GM12878 (cell line): ENCODE measurements around the gene CORO2B. TPM values are rescaled to one million over a fixed set of nuclear protein-coding genes. Genes with fewer than 3 reads are reported as not detected.

Experiments used
- ATAC-seq: fragments of 200-7000 bp; cut with Tn5 transposase; 3 replicates; pipeline ENCODE4 v1.9.1; 2020; ENCODE audit warnings: mild to moderate bottlenecking, moderate library complexity
- BruUV-seq: library from RNA; stranded (reverse); fragments of 400-500 nt; replicated peaks from 2 replicates; lab custom pipeline; 2021; lab: Mats Ljungman, UMichigan
- CTCF ChIA-PET: fragments of 300-600 bp; sonication (Branson Sonifier 250); formaldehyde crosslinking; extraction: SDS; loops from one replicate; lab custom pipeline; 2021; ENCODE audit warnings: inconsistent platforms; lab: Yijun Ruan, JAX
- POLR2A ChIA-PET: fragments of 350-600 bp; formaldehyde crosslinking; extraction: SDS; loops from one replicate; lab custom pipeline; 2021; ENCODE audit warnings: inconsistent platforms; lab: Charles Lee
- RAD21 ChIA-PET: fragments of 300-600 bp; sonication (Branson Sonifier 250); formaldehyde crosslinking; loops from one replicate; lab custom pipeline; 2023; ENCODE audit warnings: antibody characterized with exemption; ENCODE audit not compliant: unreplicated experiment; lab: Charles Lee
- SMC1A ChIA-PET: fragments of 300-600 bp; sonication (Branson Sonifier 250); formaldehyde crosslinking; loops from one replicate; lab custom pipeline; 2023; ENCODE audit not compliant: unreplicated experiment, uncharacterized antibody; lab: Charles Lee
- DNase-seq: peaks from one replicate; pipeline ENCODE4 v3.0.0-alpha.2; 2011; ENCODE audit warnings: low read depth, low spot score
- FAIRE-seq: peaks from 3 replicates; lab custom pipeline; 2011; peaks lifted over from hg19 to GRCh38; lab: Jason Lieb, UNC
- H2AFZ ChIP-seq: 2 replicates; pipeline ENCODE4 v1.6.0; 2011; ENCODE audit warnings: low read depth, low read length, control low read depth; ENCODE audit not compliant: control insufficient read depth
- H3K27ac ChIP-seq: 2 replicates; pipeline ENCODE4 v1.5.1; 2011; ENCODE audit warnings: control low read depth; ENCODE audit not compliant: control insufficient read depth, insufficient read depth
- H3K27me3 ChIP-seq, 2 experiments: replicated peaks in 1 of 2; 2 replicates each; pipeline versions ENCODE4 v1.6.0 to v1.6.1; 2011; ENCODE audit warnings: low read length in 1 of 2; ENCODE audit not compliant: control insufficient read depth in 2 of 2, insufficient read depth in 2 of 2
- H3K36me3 ChIP-seq, 2 experiments: 2 replicates each; pipeline ENCODE4 v1.5.1; 2011; ENCODE audit warnings: low read length in 1 of 2; ENCODE audit not compliant: control insufficient read depth in 2 of 2, insufficient read depth in 2 of 2
- H3K4me1 ChIP-seq: 2 replicates; pipeline ENCODE4 v1.6.1; 2011; ENCODE audit warnings: mild to moderate bottlenecking, low read length, moderate library complexity, mixed read lengths; ENCODE audit not compliant: control insufficient read depth, insufficient read depth
- H3K4me2 ChIP-seq: 2 replicates; pipeline ENCODE4 v1.6.0; 2011; ENCODE audit warnings: control low read depth; ENCODE audit not compliant: control insufficient read depth, insufficient read depth
- H3K4me3 ChIP-seq: fragments of 200-600 bp; sonication (generic); 2 replicates; pipeline ENCODE4 v1.5.1; 2016
- H3K79me2 ChIP-seq: 2 replicates; pipeline ENCODE4 v1.6.0; 2011; ENCODE audit warnings: low read length; ENCODE audit not compliant: control insufficient read depth, insufficient read depth
- H3K9ac ChIP-seq: 2 replicates; pipeline ENCODE4 v1.8.0; 2011; ENCODE audit warnings: low read length, control low read depth, mixed read lengths; ENCODE audit not compliant: control insufficient read depth, insufficient read depth
- H3K9me3 ChIP-seq: replicated peaks from 3 replicates; pipeline ENCODE4 v1.5.1; 2011; ENCODE audit warnings: mild to moderate bottlenecking, low read length; ENCODE audit not compliant: control insufficient read depth, insufficient read depth
- H4K20me1 ChIP-seq: 2 replicates; pipeline ENCODE4 v1.6.0; 2011; ENCODE audit not compliant: control insufficient read depth, insufficient read depth
- E2F8 ChIP-seq: fragments of 450-650 bp; IDR thresholded peaks from 2 replicates; pipeline ENCODE4 v1.6.1; 2018; ENCODE audit warnings: mild to moderate bottlenecking, low read depth, moderate library complexity; ENCODE audit not compliant: partially characterized antibody
- ELK1 ChIP-seq: IDR thresholded peaks from 2 replicates; pipeline ENCODE4 v1.6.1; 2012; ENCODE audit warnings: low read depth, low read length, improper control_type of control experiment
- FOXM1 ChIP-seq: IDR thresholded peaks from 2 replicates; pipeline ENCODE4 v1.6.1; 2012; ENCODE audit warnings: low read depth, mild to moderate bottlenecking, inconsistent platforms, low read length, moderate library complexity
- POLR2A ChIP-seq: IDR thresholded peaks from 2 replicates; pipeline ENCODE4 v1.6.1; 2011; ENCODE audit warnings: low read depth, mild to moderate bottlenecking, low read length
- REST ChIP-seq: IDR thresholded peaks from 2 replicates; pipeline ENCODE4 v1.6.1; 2012; ENCODE audit warnings: mild to moderate bottlenecking, low read depth, low read length
- RUNX3 ChIP-seq: IDR thresholded peaks from 2 replicates; pipeline ENCODE4 v1.6.1; 2012; ENCODE audit warnings: low read length, inconsistent platforms
- ZNF207 ChIP-seq: fragments of 450-650 bp; IDR thresholded peaks from 2 replicates; pipeline ENCODE4 v1.6.1; 2014; ENCODE audit warnings: antibody characterized with exemption, mild to moderate bottlenecking, borderline replicate concordance
- ZSCAN29 ChIP-seq: fragments of 450-650 bp; IDR thresholded peaks from 2 replicates; pipeline ENCODE4 v1.6.1; 2017; ENCODE audit warnings: mild to moderate bottlenecking, moderate library complexity
- WGBS: methylation state at CpG from one replicate; pipeline ENCODE4 v1.1.6; 2016; ENCODE audit warnings: low lambda C conversion rate; ENCODE audit not compliant: insufficient replicate concordance, insufficient coverage; ENCODE audit errors: missing lambda C conversion rate; 5-methylcytosine and 5-hydroxymethylcytosine counted together
- in situ Hi-C: fragments of 300-500 bp; cut with MboI; formaldehyde crosslinking; loops from 9 replicates; pipeline ENCODE4 v1.14.3; 2018; ENCODE audit warnings: mixed read lengths
- intact Hi-C: fragments of 100-400 bp; cut with micrococcal nuclease; formaldehyde crosslinking; loops from one replicate; pipeline ENCODE4 v1.14.2; 2022; ENCODE audit not compliant: unreplicated experiment
- polyA plus RNA-seq, 11 experiments: library from polyadenylated mRNA; depleted of rRNA in 4 of 11; unstranded in 6 of 11; stranded (reverse) in 5 of 11; fragments of >200 nt; fragmentation: Nextera tagmentation in 4 of 11; fragmentation: Illumina TruSeq in 1 of 11; extraction: Ambion mirVana in 4 of 11; extraction: Trizol in 1 of 11; gene quantifications; 1 replicate in 1 of 11; 2 replicates in 10 of 11; pipeline versions ENCODE4 v1.2.1 to v1.2.3, GENCODE V29; 2011 to 2016; ENCODE audit warnings: inconsistent platforms in 2 of 11, missing spikeins in 2 of 11, low read depth in 1 of 11
- total RNA-seq, 4 experiments: library from RNA; depleted of rRNA in 3 of 4; stranded (reverse); fragments of >200 nt in 3 of 4; fragmentation: Illumina TruSeq in 1 of 4; extraction: Trizol in 1 of 4; gene quantifications; 2 replicates each; pipeline versions ENCODE4 v1.2.1 to v1.2.3, GENCODE V29; 2013 to 2021
- TF ChIP-seq, protein P1 (sequence below): fragments of 450-650 bp; formaldehyde crosslinking; IDR thresholded peaks from 2 replicates; pipeline ENCODE4 v1.4.0; 2020; ENCODE audit warnings: mild to moderate bottlenecking, moderate library complexity

Gene CORO2B
- total and polyA plus RNA-seq, 10 of the 15 experiments (the other 5 are each of a cell fraction or from before 2014, with no cell fraction given): 0.05 to 0.73 (median 0.13) TPM; not detected in 4

DNA sequence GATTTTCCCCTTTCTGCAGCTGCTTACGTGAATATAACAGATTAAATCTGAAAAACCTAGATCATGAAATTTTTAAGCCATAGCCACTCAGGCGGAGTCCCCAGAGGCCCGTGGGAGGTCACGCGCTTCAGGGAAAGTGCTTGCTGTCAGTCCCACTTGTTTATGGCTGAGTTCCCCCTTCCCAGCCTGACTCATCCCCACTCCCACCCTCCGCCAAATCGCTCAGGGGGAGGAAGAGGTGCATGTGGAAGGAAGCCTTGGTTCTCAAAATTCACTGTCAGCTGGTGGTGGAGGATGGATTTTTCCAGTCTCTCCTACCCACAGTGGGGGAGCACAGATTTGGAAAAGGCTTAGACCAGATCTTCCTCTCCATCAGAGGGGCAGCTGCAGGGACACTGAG lies 67.4 kb downstream of the CORO2B start:
- no peak overlapping the region for H3K27ac ChIP-seq
- in situ Hi-C loops: no loop called here
- no peak for DNase-seq
- FAIRE-seq: no peak
- 2% methylated on average over 7 of the region's 7 CpGs for WGBS
- H3K4me2 ChIP-seq: no peak overlapping the region
- intact Hi-C loops: no loop called here
- POLR2A ChIA-PET: interaction anchor here (0.5 to 0.6 kb wide), 2 partner anchors 21 to 106 kb away, joined by 3 read pairs; no protein-coding TSS in a partner anchor
- no peak overlapping the region for H3K4me3 ChIP-seq
- H3K4me1 ChIP-seq: no peaks in the 10 kb centered on the region
- BruUV-seq: no TSS peak
- H2AFZ ChIP-seq: no peak overlapping the region
- H4K20me1 ChIP-seq: no peaks in the 10 kb centered on the region
- CTCF ChIA-PET: interaction anchor here (0.7 kb wide), 1 partner anchor 946 kb away, joined by 4 read pairs; no protein-coding TSS in a partner anchor
- no peaks in the 10 kb centered on the region for H3K79me2 ChIP-seq
- RAD21 ChIA-PET: no interaction called here
- SMC1A ChIA-PET: no interaction called here
- no peaks in the 10 kb centered on the region for H3K36me3 ChIP-seq
- H3K27me3 ChIP-seq: peaks cover 0 to 7% of the 10 kb centered on the region in 2 experiments; a peak in 2 of 4 replicates
- H3K9me3 ChIP-seq: no peaks in the 10 kb centered on the region
- ATAC-seq: no peak
- H3K9ac ChIP-seq: no peak overlapping the region
- TF ChIP-seq POLR2A: no peak
- no peak for TF ChIP-seq E2F8
- no peak for TF ChIP-seq ZNF207
- TF ChIP-seq RUNX3: no peak
- TF ChIP-seq REST: no peak
- TF ChIP-seq, protein P1, sequence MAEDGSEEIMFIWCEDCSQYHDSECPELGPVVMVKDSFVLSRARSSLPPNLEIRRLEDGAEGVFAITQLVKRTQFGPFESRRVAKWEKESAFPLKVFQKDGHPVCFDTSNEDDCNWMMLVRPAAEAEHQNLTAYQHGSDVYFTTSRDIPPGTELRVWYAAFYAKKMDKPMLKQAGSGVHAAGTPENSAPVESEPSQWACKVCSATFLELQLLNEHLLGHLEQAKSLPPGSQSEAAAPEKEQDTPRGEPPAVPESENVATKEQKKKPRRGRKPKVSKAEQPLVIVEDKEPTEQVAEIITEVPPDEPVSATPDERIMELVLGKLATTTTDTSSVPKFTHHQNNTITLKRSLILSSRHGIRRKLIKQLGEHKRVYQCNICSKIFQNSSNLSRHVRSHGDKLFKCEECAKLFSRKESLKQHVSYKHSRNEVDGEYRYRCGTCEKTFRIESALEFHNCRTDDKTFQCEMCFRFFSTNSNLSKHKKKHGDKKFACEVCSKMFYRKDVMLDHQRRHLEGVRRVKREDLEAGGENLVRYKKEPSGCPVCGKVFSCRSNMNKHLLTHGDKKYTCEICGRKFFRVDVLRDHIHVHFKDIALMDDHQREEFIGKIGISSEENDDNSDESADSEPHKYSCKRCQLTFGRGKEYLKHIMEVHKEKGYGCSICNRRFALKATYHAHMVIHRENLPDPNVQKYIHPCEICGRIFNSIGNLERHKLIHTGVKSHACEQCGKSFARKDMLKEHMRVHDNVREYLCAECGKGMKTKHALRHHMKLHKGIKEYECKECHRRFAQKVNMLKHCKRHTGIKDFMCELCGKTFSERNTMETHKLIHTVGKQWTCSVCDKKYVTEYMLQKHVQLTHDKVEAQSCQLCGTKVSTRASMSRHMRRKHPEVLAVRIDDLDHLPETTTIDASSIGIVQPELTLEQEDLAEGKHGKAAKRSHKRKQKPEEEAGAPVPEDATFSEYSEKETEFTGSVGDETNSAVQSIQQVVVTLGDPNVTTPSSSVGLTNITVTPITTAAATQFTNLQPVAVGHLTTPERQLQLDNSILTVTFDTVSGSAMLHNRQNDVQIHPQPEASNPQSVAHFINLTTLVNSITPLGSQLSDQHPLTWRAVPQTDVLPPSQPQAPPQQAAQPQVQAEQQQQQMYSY (CRISPR knock-in tag): no peak
- no peak for TF ChIP-seq FOXM1
- no peak for TF ChIP-seq ZSCAN29
- TF ChIP-seq ELK1: no peak
